HepG2 (cell line): ENCODE results near the gene MTHFD1. TPM values are rescaled to one million over a fixed set of nuclear protein-coding genes. Genes with fewer than 3 reads are reported as not detected.

ENCODE experiments used
- ATAC-seq: fragments of 200-7000 bp; cut with Tn5 transposase; 3 replicates; pipeline ENCODE4 v1.9.1; 2020; ENCODE audit warnings: mild to moderate bottlenecking, moderate library complexity
- BruUV-seq: library from RNA; stranded (reverse); fragments of 400-500 nt; replicated peaks from 2 replicates; lab custom pipeline; 2021; lab: Mats Ljungman, UMichigan
- CTCF ChIA-PET: fragments of 300-600 bp; formaldehyde crosslinking; extraction: SDS; loops from one replicate; lab custom pipeline; 2021; ENCODE audit warnings: low total read pairs, inconsistent platforms, low intra/inter-chr PET ratio; lab: Yijun Ruan, JAX
- POLR2A ChIA-PET: fragments of 350-600 bp; sonication (Branson Sonifier 250); formaldehyde crosslinking; loops from one replicate; lab custom pipeline; 2020; ENCODE audit warnings: antibody characterized with exemption, inconsistent platforms; lab: Yijun Ruan, JAX
- DNase-seq: peaks from one replicate; pipeline ENCODE4 v3.0.0-alpha.2; 2015; ENCODE audit warnings: low spot score
- FAIRE-seq: peaks from 3 replicates; lab custom pipeline; 2011; peaks lifted over from hg19 to GRCh38; lab: Jason Lieb, UNC
- H2AFZ ChIP-seq: one replicate; pipeline ENCODE4 v1.6.1; 2011; ENCODE audit warnings: low read length, inconsistent platforms
- H3K27ac ChIP-seq: fragments of 300-600 bp; 3 replicates; pipeline ENCODE4 v1.8.0; 2011; ENCODE audit warnings: mixed run types, mild to moderate bottlenecking, mixed read lengths, low read length, inconsistent platforms; ENCODE audit not compliant: insufficient read depth; ENCODE audit errors: extremely low read length
- H3K27me3 ChIP-seq, 2 experiments: fragments of 200-600 bp in 1 of 2; 2 replicates in 1 of 2; 3 replicates in 1 of 2; pipeline versions ENCODE4 v1.6.0 to v1.8.0; 2011; ENCODE audit warnings: low read length in 2 of 2, mild to moderate bottlenecking in 2 of 2, moderate library complexity in 2 of 2, inconsistent platforms in 1 of 2; ENCODE audit not compliant: insufficient read depth in 2 of 2, control insufficient read depth in 1 of 2
- H3K36me3 ChIP-seq, 2 experiments: fragments of 200-600 bp in 1 of 2; replicated peaks in 1 of 2; 2 replicates in 1 of 2; 3 replicates in 1 of 2; pipeline versions ENCODE4 v1.5.1 to v1.8.0; 2011; ENCODE audit warnings: low read length in 2 of 2, inconsistent platforms in 1 of 2; ENCODE audit not compliant: insufficient read depth in 2 of 2, control insufficient read depth in 1 of 2
- H3K4me1 ChIP-seq: 2 replicates; pipeline ENCODE4 v1.5.1; 2012; ENCODE audit warnings: low read length, inconsistent platforms; ENCODE audit not compliant: insufficient read depth
- H3K4me2 ChIP-seq: 2 replicates; pipeline ENCODE4 v1.6.0; 2011; ENCODE audit warnings: low read depth, low read length, inconsistent platforms
- H3K4me3 ChIP-seq, 3 experiments: fragments of 200-600 bp in 1 of 3; sonication (generic), shearing (Covaris generic) in 1 of 3; replicated peaks in 1 of 3; 2 replicates each; pipeline ENCODE4 v1.5.1; 2011 to 2016; ENCODE audit warnings: low read length in 3 of 3, inconsistent platforms in 2 of 3, low read depth in 2 of 3, mild to moderate bottlenecking in 2 of 3, control low read depth in 1 of 3, mixed read lengths in 1 of 3; ENCODE audit not compliant: insufficient read depth in 1 of 3
- H3K79me2 ChIP-seq: one replicate; pipeline ENCODE4 v1.6.1; 2011; ENCODE audit warnings: low read length, inconsistent platforms; ENCODE audit not compliant: insufficient read depth
- H3K9ac ChIP-seq: 2 replicates; pipeline ENCODE4 v1.6.0; 2011; ENCODE audit warnings: mild to moderate bottlenecking, low read depth, low read length, inconsistent platforms; ENCODE audit not compliant: insufficient read depth
- H3K9me3 ChIP-seq: 2 replicates; pipeline ENCODE4 v1.5.1; 2012; ENCODE audit warnings: mild to moderate bottlenecking, low read length
- H4K20me1 ChIP-seq: 2 replicates; pipeline ENCODE4 v1.6.0; 2011; ENCODE audit warnings: inconsistent platforms, mild to moderate bottlenecking, low read length, moderate library complexity; ENCODE audit not compliant: insufficient read depth
- ARHGAP35 ChIP-seq: sonication (generic); formaldehyde crosslinking; IDR thresholded peaks from 2 replicates; pipeline ENCODE4 v1.9.0; 2022; ENCODE audit warnings: mild to moderate bottlenecking, inconsistent platforms, moderate library complexity, missing genetic modification reagents, borderline replicate concordance
- CTCF ChIP-seq: sonication (generic); formaldehyde crosslinking; IDR thresholded peaks from 2 replicates; pipeline ENCODE4 v1.5.0; 2020; ENCODE audit warnings: mild to moderate bottlenecking, missing genetic modification reagents, moderate library complexity
- DDIT3 ChIP-seq: sonication (generic); formaldehyde crosslinking; IDR thresholded peaks from 2 replicates; pipeline ENCODE4 v1.4.0; 2020; ENCODE audit warnings: mild to moderate bottlenecking, missing genetic modification reagents
- DMAP1 ChIP-seq: IDR thresholded peaks from 2 replicates; pipeline ENCODE4 v1.6.1; 2016
- NFYC ChIP-seq: IDR thresholded peaks from 2 replicates; pipeline ENCODE4 v1.6.1; 2016; ENCODE audit warnings: missing genetic modification reagents, missing compliant biosample characterization
- SP1 ChIP-seq, 2 experiments: fragments of 450-650 bp in 1 of 2; sonication (generic) in 1 of 2; formaldehyde crosslinking in 1 of 2; IDR thresholded peaks; 2 replicates each; pipeline versions ENCODE4 v1.4.0 to v1.6.1; 2016 to 2020; ENCODE audit warnings: missing genetic modification reagents in 1 of 2
- TEAD2 ChIP-seq: sonication (generic); formaldehyde crosslinking; IDR thresholded peaks from 2 replicates; pipeline ENCODE4 v1.9.0; 2021; ENCODE audit warnings: missing genetic modification reagents
- ZBTB42 ChIP-seq: sonication (generic); formaldehyde crosslinking; IDR thresholded peaks from 2 replicates; pipeline ENCODE4 v1.5.0; 2020; ENCODE audit warnings: mild to moderate bottlenecking, missing genetic modification reagents
- ZFP1 ChIP-seq: IDR thresholded peaks from 2 replicates; pipeline ENCODE4 v1.6.1; 2016
- ZMYM3 ChIP-seq: sonication (generic); formaldehyde crosslinking; IDR thresholded peaks from 2 replicates; pipeline ENCODE4 v1.5.1; 2020; ENCODE audit warnings: mild to moderate bottlenecking, missing genetic modification reagents
- ZNF33B ChIP-seq: sonication (generic); formaldehyde crosslinking; IDR thresholded peaks from 2 replicates; pipeline ENCODE4 v1.5.1; 2020; ENCODE audit warnings: mild to moderate bottlenecking, missing genetic modification reagents
- ZNF598 ChIP-seq: sonication (generic); formaldehyde crosslinking; IDR thresholded peaks from 2 replicates; pipeline ENCODE4 v1.5.1; 2020; ENCODE audit warnings: mild to moderate bottlenecking, missing genetic modification reagents, borderline replicate concordance
- ZNF713 ChIP-seq: sonication (generic); formaldehyde crosslinking; IDR thresholded peaks from 2 replicates; pipeline ENCODE4 v1.4.0; 2020; ENCODE audit warnings: mild to moderate bottlenecking, missing genetic modification reagents
- ZZZ3 ChIP-seq: sonication (generic); formaldehyde crosslinking; IDR thresholded peaks from 2 replicates; pipeline ENCODE4 v1.4.0; 2020; ENCODE audit warnings: missing genetic modification reagents, mild to moderate bottlenecking, borderline replicate concordance
- WGBS: methylation state at CpG from one replicate; pipeline ENCODE4 v1.1.6; 2017; ENCODE audit warnings: low lambda C conversion rate; 5-methylcytosine and 5-hydroxymethylcytosine counted together
- in situ Hi-C: cut with HindIII; loops from 2 replicates; pipeline ENCODE4 v1.10.0; 2017; ENCODE audit warnings: low pct_unique_long_range_greater_than_20kb; ENCODE audit not compliant: extremely low pct_ligation_motif_present
- intact Hi-C: fragments of 100-400 bp; cut with micrococcal nuclease; formaldehyde crosslinking; loops from one replicate; pipeline ENCODE4 v1.10.0; 2022; ENCODE audit not compliant: unreplicated experiment
- polyA plus RNA-seq, 8 experiments: library from polyadenylated mRNA; depleted of rRNA in 3 of 8; stranded (reverse) in 7 of 8; unstranded in 1 of 8; fragments of >200 nt; fragmentation: Illumina TruSeq in 4 of 8; extraction: Trizol in 4 of 8; gene quantifications; 2 replicates each; pipeline versions ENCODE4 v1.2.1 to v1.2.3, GENCODE V29; 2011 to 2016; ENCODE audit warnings: low read depth in 4 of 8, missing spikeins in 1 of 8, mixed read lengths in 1 of 8; ENCODE audit not compliant: insufficient read depth in 1 of 8
- total RNA-seq, 5 experiments: library from RNA; depleted of rRNA; stranded (reverse); fragments of >200 nt; fragmentation: Illumina TruSeq; extraction: Trizol; gene quantifications; 2 replicates each; pipeline ENCODE4 v1.2.3, GENCODE V29; 2016; ENCODE audit warnings: low read depth in 1 of 5

Gene MTHFD1
- total and polyA plus RNA-seq, 2 of the 13 experiments (the other 11 are each of a cell fraction or from before 2014, with no cell fraction given), result 31.0 to 106 TPM

GRCh38 chr14:64391113-64391725, 3.1 kb downstream of the MTHFD1 start:
- CTCF ChIA-PET, result no interaction called here
- no peak overlapping the region for H2AFZ ChIP-seq
- no peak overlapping the region for H3K4me3 ChIP-seq
- no peak for ATAC-seq
- no peak overlapping the region for H3K9ac ChIP-seq
- H4K20me1 ChIP-seq, result no peaks in the 10 kb centered on the region; the same call in 1 of the 2 replicates
- TF ChIP-seq ZZZ3 (CRISPR knock-in tag) (no peak), ZNF33B (no peak), ZFP1 (CRISPR knock-in tag) (no peak), DMAP1 (no peak), ZNF713 (CRISPR knock-in tag) (no peak), SP1 (IDR thresholded peaks at IDR 0.05) (no peak), SP1 (CRISPR knock-in tag; IDR thresholded peaks at IDR 0.05) (no peak), TEAD2 (no peak), CTCF (no peak), ZMYM3 (CRISPR knock-in tag) (no peak), ZBTB42 (CRISPR knock-in tag) (no peak), ZNF598 (no peak), DDIT3 (CRISPR knock-in tag) (no peak), NFYC (CRISPR knock-in tag) (no peak), ARHGAP35 (no peak)
- TF ChIP-seq, all 625 proteins: peak for 0
- no peak overlapping the region for H3K4me2 ChIP-seq
- 96% methylated on average over 12 of the region's 12 CpGs for WGBS
- in situ Hi-C loops, result no loop called here
- H3K79me2 ChIP-seq, result peaks cover 77% of the 10 kb centered on the region
- no peak overlapping the region for H3K27ac ChIP-seq
- FAIRE-seq (no peak), DNase-seq (no peak)
- BruUV-seq, result no TSS peak
- no peaks in the 10 kb centered on the region; a peak in 2 of 5 replicates for H3K36me3 ChIP-seq
- POLR2A ChIA-PET, result interaction anchor here (0.9 kb wide), 1 partner anchor 113 kb away, joined by 4 read pairs; the partner anchor contains the start of gene ZBTB1
- intact Hi-C loops, result no loop called here
- peaks cover 82% of the 10 kb centered on the region for H3K4me1 ChIP-seq
- H3K27me3 ChIP-seq, result no peaks in the 10 kb centered on the region
- no peaks in the 10 kb centered on the region for H3K9me3 ChIP-seq
